GM23338 (cell line): ENCODE measurements around the gene PAX2. TPM values are rescaled to one million over a fixed set of nuclear protein-coding genes. Genes with fewer than 3 reads are reported as not detected.

ENCODE experiments used
- ATAC-seq: fragments of 200-7000 bp; cut with Tn5 transposase; 3 replicates; pipeline ENCODE4 v1.9.1; 2020
- DNase-seq: peaks from one replicate; pipeline ENCODE4 v3.0.0-alpha.2; 2015; ENCODE audit warnings: low spot score
- H2AFZ ChIP-seq: fragments of 200-600 bp; sonication (generic); 2 replicates; pipeline ENCODE4 v1.8.0; 2016; ENCODE audit warnings: antibody characterized with exemption, mild to moderate bottlenecking, moderate library complexity
- H3F3A ChIP-seq: fragments of 200-600 bp; sonication (generic); replicated peaks from 2 replicates; pipeline ENCODE4 v1.8.0; 2017; ENCODE audit warnings: antibody characterized with exemption, mixed run types, low read depth
- H3K27ac ChIP-seq: fragments of 200-600 bp; sonication (generic); 2 replicates; pipeline ENCODE4 v1.6.1; 2016; ENCODE audit warnings: low read depth
- H3K27me3 ChIP-seq: fragments of 200-600 bp; sonication (generic); 2 replicates; pipeline ENCODE4 v1.8.0; 2016; ENCODE audit warnings: mild to moderate bottlenecking, mixed run types, moderate library complexity; ENCODE audit not compliant: insufficient read depth
- H3K36me3 ChIP-seq: fragments of 200-600 bp; sonication (generic); 2 replicates; pipeline ENCODE4 v1.8.0; 2016; ENCODE audit warnings: mild to moderate bottlenecking; ENCODE audit not compliant: insufficient read depth
- H3K4me1 ChIP-seq: fragments of 200-600 bp; sonication (generic); 2 replicates; pipeline ENCODE4 v1.8.0; 2016; ENCODE audit warnings: mild to moderate bottlenecking, moderate library complexity; ENCODE audit not compliant: insufficient read depth
- H3K4me2 ChIP-seq: fragments of 200-600 bp; sonication (generic); 2 replicates; pipeline ENCODE4 v1.7.1; 2017; ENCODE audit warnings: mixed run types
- H3K4me3 ChIP-seq: fragments of 200-600 bp; sonication (generic); 2 replicates; pipeline ENCODE4 v1.6.1; 2016; ENCODE audit warnings: mixed run types
- H3K79me2 ChIP-seq: fragments of 200-600 bp; sonication (generic); replicated peaks from 2 replicates; pipeline ENCODE4 v1.8.0; 2017; ENCODE audit warnings: mild to moderate bottlenecking; ENCODE audit not compliant: insufficient read depth
- H3K9me2 ChIP-seq: fragments of 200-600 bp; sonication (generic); 2 replicates; pipeline ENCODE4 v1.8.0; 2017; ENCODE audit not compliant: insufficient read depth
- H4K20me1 ChIP-seq: fragments of 200-600 bp; sonication (generic); replicated peaks from 2 replicates; pipeline ENCODE4 v1.8.0; 2017; ENCODE audit warnings: mild to moderate bottlenecking; ENCODE audit not compliant: insufficient read depth
- H3K27ac Mint-ChIP-seq: 2 replicates; pipeline ENCODE4 v1.8.0; 2020; ENCODE audit warnings: inconsistent platforms, mild to moderate bottlenecking, moderate library complexity, mixed read lengths
- H3K27me3 Mint-ChIP-seq: 3 replicates; pipeline ENCODE4 v1.8.0; 2022; ENCODE audit warnings: low read depth, mild to moderate bottlenecking, moderate library complexity, mixed read lengths, inconsistent platforms; ENCODE audit not compliant: insufficient read depth, poor library complexity
- H3K36me3 Mint-ChIP-seq: 3 replicates; pipeline ENCODE4 v1.8.0; 2021; ENCODE audit warnings: low read depth, mild to moderate bottlenecking, inconsistent platforms, moderate library complexity, mixed read lengths
- H3K4me1 Mint-ChIP-seq: 3 replicates; pipeline ENCODE4 v1.8.0; 2020; ENCODE audit warnings: mild to moderate bottlenecking, inconsistent platforms, mixed read lengths
- H3K4me3 Mint-ChIP-seq: 3 replicates; pipeline ENCODE4 v1.8.0; 2021; ENCODE audit warnings: moderate library complexity, mild to moderate bottlenecking, inconsistent platforms, mixed read lengths
- H3K9me3 Mint-ChIP-seq: 3 replicates; pipeline ENCODE4 v1.8.0; 2020; ENCODE audit warnings: moderate library complexity, mild to moderate bottlenecking, inconsistent platforms, mixed read lengths
- CREB1 ChIP-seq: fragments of 250-450 bp; sonication (Bioruptor Pico); IDR thresholded peaks from 2 replicates; pipeline ENCODE4 v1.5.0; 2020; ENCODE audit warnings: low read depth, mild to moderate bottlenecking, moderate library complexity
- EZH2 ChIP-seq: fragments of 200-600 bp; sonication (generic); IDR thresholded peaks from one replicate; pipeline ENCODE4 v1.8.0; 2017; ENCODE audit warnings: antibody characterized with exemption, mild to moderate bottlenecking, low read depth; ENCODE audit not compliant: unreplicated experiment
- EZH2phosphoT487 ChIP-seq: fragments of 200-600 bp; sonication (generic); IDR thresholded peaks from one replicate; pipeline ENCODE4 v1.8.1; 2018; ENCODE audit warnings: antibody characterized with exemption; ENCODE audit not compliant: unreplicated experiment
- JUNB ChIP-seq: IDR thresholded peaks from one replicate; pipeline ENCODE4 v1.6.1; 2016; ENCODE audit warnings: antibody characterized with exemption; ENCODE audit not compliant: unreplicated experiment
- NANOG ChIP-seq: IDR thresholded peaks from 2 replicates; pipeline ENCODE4 v1.6.1; 2016; ENCODE audit warnings: antibody characterized with exemption, borderline replicate concordance
- POLR2AphosphoS5 ChIP-seq: IDR thresholded peaks from 2 replicates; pipeline ENCODE4 v1.6.1; 2016; ENCODE audit warnings: antibody characterized with exemption, low read depth
- STAT1 ChIP-seq: IDR thresholded peaks from one replicate; pipeline ENCODE4 v1.6.1; 2016; ENCODE audit warnings: antibody characterized with exemption; ENCODE audit not compliant: unreplicated experiment
- ZNF114 ChIP-seq: fragments of 250-450 bp; sonication (Bioruptor Pico); IDR thresholded peaks from 2 replicates; pipeline ENCODE4 v1.5.0; 2020; ENCODE audit warnings: mild to moderate bottlenecking, moderate library complexity
- polyA plus RNA-seq: library from polyadenylated mRNA; unstranded; fragments of >200 nt; fragmentation: Nextera tagmentation; extraction: Ambion mirVana; gene quantifications from 2 replicates; pipeline ENCODE4 v1.2.1, GENCODE V29; 2016
- total RNA-seq: library from RNA; depleted of rRNA; stranded (reverse); fragments of >200 nt; shearing (Covaris generic); gene quantifications from 2 replicates; pipeline ENCODE4 v1.2.3, GENCODE V29; 2014
- TF ChIP-seq, protein P1 (sequence below), 2 experiments: fragments of 200-600 bp in 1 of 2; sonication (generic) in 1 of 2; conservative IDR thresholded peaks; 2 replicates each; pipeline versions ENCODE4 v1.5.1 to v1.6.1; 2016 to 2017; ENCODE audit warnings: antibody characterized with exemption in 2 of 2, low read depth in 2 of 2, mild to moderate bottlenecking in 2 of 2, moderate library complexity in 1 of 2
- TF ChIP-seq, protein P2 (sequence below): IDR thresholded peaks from 2 replicates; pipeline ENCODE4 v1.6.1; 2016; ENCODE audit warnings: antibody characterized with exemption
- TF ChIP-seq, protein P3 (sequence below): fragments of 250-450 bp; sonication (Bioruptor Pico); IDR thresholded peaks from 2 replicates; pipeline ENCODE4 v1.5.0; 2020; ENCODE audit warnings: mild to moderate bottlenecking, moderate library complexity

The PAX2 gene
- total and polyA plus RNA-seq, 2 experiments from 2014 or later, result not detected

DNA sequence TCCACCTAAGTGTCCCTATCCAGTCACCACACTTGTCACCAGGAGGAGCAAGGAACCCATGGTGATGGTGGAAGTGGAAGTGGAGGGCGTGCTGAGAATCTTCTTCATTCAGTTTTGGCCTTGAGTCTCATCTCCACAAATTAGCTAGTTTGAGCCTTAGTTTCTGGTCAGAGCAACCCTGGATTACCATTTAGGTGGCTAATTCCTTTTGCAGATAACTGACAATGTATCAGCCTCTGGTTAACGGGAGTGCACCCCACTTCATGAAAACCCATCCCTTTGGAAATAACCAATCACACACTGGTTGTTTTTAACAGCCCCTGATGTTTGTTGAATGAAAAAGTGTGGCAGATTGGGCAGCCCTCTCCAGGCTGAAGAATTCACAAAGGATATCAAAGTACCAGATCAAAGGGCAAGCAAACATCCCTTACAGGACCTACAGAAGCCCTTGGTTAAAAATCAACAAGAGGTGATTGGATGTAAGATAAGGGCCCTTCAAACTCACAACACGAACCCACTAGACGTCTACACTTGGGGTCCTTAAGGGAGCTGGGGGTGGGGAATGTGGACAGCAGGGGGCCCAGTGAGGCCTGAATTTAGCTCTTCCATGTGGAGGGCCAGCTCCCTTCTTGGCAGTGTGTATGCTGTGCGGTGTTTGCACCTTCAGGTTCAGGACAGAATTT is 130.2 kb downstream of the PAX2 start:
- H3F3A ChIP-seq, result no peaks in the 10 kb centered on the region
- H3K4me2 ChIP-seq, result no peak overlapping the region
- H3K36me3 ChIP-seq, result no peaks in the 10 kb centered on the region
- TF ChIP-seq ZNF114 (CRISPR knock-in tag) (no peak), EZH2phosphoT487 (no peak)
- Mint-ChIP-seq H3K4me3 (no peak overlapping the region), H3K36me3 (no peaks in the 10 kb centered on the region), H3K4me1 (peaks cover 45% of the 10 kb centered on the region), H3K9me3 (no peaks in the 10 kb centered on the region), H3K27ac (no peak overlapping the region), H3K27me3 (peaks cover 27% of the 10 kb centered on the region)
- no peak overlapping the region for H3K4me3 ChIP-seq
- ATAC-seq, result no peak
- H3K27me3 ChIP-seq, result peaks cover 28% of the 10 kb centered on the region
- H2AFZ ChIP-seq, result no peak overlapping the region
- DNase-seq, result no peak
- no peaks in the 10 kb centered on the region for H3K9me2 ChIP-seq
- no peaks in the 10 kb centered on the region for H3K79me2 ChIP-seq
- 0 out of 2 replicates have a peak, but pooled peaks cover 2% of the 10 kb centered on the region for H4K20me1 ChIP-seq
- H3K4me1 ChIP-seq, result peaks cover 19% of the 10 kb centered on the region
- H3K27ac ChIP-seq, result no peak overlapping the region

DNA sequence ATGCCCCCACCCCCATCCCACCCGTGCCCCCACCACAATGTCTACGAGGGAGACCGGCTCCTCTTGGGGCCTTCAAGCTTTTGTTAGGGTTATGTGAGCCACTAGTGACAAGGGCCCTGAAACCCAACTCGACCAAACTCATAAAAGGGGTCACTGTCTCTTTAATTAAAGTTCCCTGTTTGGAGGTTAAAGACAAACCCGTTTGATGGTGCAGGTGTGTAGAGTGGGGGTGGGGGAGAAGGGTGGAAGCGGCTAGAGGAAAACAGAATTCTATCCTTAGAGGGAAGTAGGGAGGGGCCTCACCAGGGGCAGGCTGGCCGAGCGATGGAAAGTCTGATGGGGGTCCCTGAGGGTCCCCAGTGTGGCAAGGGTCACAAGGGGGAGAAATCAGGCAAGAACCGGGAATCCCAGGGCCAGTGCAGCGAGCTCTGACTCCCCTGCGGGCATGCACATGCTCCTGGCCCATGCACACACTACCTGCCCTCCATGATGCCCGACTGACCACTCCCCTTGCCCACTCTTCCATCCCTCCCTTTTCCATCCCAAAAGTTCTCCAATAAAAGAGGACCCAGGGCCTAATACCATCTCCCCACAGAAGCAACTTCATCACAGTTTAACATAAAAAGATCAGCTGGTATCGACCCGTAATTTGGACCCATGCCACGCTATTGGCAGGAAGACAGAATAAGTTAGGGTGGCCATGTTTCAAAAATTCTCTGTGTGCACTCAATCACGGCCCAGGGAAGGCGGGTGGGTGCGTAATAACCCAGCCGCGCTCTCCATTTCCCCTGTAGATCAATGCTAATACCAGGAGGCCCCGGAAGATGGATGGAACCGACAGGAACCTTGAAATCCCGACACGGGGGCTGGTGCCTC is 131.4 kb downstream of the PAX2 start:
- no peak overlapping the region for H3K27ac ChIP-seq
- H3K36me3 ChIP-seq, result no peaks in the 10 kb centered on the region
- peaks cover 19% of the 10 kb centered on the region for H3K4me1 ChIP-seq
- no peaks in the 10 kb centered on the region for H3K9me3 Mint-ChIP-seq
- H3K4me1 Mint-ChIP-seq, result peaks cover 46% of the 10 kb centered on the region
- no peak overlapping the region; the same call in 2 of the 3 replicates for H3K4me3 Mint-ChIP-seq
- 0 out of 2 replicates have a peak overlapping the region, but pooled peaks have one; percentile 26 for H3K4me2 ChIP-seq
- H3K27me3 Mint-ChIP-seq, result peaks cover 25% of the 10 kb centered on the region
- no peak overlapping the region for H3K4me3 ChIP-seq
- H4K20me1 ChIP-seq, result 0 out of 2 replicates have a peak, but pooled peaks cover 2% of the 10 kb centered on the region
- H3K9me2 ChIP-seq, result no peaks in the 10 kb centered on the region
- DNase-seq (peak; percentile 44), ATAC-seq (no peak)
- H3K27me3 ChIP-seq, result peaks cover 28% of the 10 kb centered on the region
- H3K79me2 ChIP-seq, result no peaks in the 10 kb centered on the region
- H2AFZ ChIP-seq, result no peak overlapping the region
- no peaks in the 10 kb centered on the region for H3F3A ChIP-seq
- H3K36me3 Mint-ChIP-seq, result no peaks in the 10 kb centered on the region
- H3K27ac Mint-ChIP-seq, result no peak overlapping the region
- TF ChIP-seq, protein P1, sequence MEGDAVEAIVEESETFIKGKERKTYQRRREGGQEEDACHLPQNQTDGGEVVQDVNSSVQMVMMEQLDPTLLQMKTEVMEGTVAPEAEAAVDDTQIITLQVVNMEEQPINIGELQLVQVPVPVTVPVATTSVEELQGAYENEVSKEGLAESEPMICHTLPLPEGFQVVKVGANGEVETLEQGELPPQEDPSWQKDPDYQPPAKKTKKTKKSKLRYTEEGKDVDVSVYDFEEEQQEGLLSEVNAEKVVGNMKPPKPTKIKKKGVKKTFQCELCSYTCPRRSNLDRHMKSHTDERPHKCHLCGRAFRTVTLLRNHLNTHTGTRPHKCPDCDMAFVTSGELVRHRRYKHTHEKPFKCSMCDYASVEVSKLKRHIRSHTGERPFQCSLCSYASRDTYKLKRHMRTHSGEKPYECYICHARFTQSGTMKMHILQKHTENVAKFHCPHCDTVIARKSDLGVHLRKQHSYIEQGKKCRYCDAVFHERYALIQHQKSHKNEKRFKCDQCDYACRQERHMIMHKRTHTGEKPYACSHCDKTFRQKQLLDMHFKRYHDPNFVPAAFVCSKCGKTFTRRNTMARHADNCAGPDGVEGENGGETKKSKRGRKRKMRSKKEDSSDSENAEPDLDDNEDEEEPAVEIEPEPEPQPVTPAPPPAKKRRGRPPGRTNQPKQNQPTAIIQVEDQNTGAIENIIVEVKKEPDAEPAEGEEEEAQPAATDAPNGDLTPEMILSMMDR (conservative IDR thresholded peaks at IDR 0.05; ENCODE audit: low read depth in 2 of 2), result no peak
- no peak for TF ChIP-seq STAT1
- TF ChIP-seq CREB1 (CRISPR knock-in tag), result no peak
- TF ChIP-seq, protein P2, sequence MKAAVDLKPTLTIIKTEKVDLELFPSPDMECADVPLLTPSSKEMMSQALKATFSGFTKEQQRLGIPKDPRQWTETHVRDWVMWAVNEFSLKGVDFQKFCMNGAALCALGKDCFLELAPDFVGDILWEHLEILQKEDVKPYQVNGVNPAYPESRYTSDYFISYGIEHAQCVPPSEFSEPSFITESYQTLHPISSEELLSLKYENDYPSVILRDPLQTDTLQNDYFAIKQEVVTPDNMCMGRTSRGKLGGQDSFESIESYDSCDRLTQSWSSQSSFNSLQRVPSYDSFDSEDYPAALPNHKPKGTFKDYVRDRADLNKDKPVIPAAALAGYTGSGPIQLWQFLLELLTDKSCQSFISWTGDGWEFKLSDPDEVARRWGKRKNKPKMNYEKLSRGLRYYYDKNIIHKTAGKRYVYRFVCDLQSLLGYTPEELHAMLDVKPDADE, result no peak
- no peak for TF ChIP-seq POLR2AphosphoS5
- TF ChIP-seq EZH2, result no peak
- TF ChIP-seq, protein P3, sequence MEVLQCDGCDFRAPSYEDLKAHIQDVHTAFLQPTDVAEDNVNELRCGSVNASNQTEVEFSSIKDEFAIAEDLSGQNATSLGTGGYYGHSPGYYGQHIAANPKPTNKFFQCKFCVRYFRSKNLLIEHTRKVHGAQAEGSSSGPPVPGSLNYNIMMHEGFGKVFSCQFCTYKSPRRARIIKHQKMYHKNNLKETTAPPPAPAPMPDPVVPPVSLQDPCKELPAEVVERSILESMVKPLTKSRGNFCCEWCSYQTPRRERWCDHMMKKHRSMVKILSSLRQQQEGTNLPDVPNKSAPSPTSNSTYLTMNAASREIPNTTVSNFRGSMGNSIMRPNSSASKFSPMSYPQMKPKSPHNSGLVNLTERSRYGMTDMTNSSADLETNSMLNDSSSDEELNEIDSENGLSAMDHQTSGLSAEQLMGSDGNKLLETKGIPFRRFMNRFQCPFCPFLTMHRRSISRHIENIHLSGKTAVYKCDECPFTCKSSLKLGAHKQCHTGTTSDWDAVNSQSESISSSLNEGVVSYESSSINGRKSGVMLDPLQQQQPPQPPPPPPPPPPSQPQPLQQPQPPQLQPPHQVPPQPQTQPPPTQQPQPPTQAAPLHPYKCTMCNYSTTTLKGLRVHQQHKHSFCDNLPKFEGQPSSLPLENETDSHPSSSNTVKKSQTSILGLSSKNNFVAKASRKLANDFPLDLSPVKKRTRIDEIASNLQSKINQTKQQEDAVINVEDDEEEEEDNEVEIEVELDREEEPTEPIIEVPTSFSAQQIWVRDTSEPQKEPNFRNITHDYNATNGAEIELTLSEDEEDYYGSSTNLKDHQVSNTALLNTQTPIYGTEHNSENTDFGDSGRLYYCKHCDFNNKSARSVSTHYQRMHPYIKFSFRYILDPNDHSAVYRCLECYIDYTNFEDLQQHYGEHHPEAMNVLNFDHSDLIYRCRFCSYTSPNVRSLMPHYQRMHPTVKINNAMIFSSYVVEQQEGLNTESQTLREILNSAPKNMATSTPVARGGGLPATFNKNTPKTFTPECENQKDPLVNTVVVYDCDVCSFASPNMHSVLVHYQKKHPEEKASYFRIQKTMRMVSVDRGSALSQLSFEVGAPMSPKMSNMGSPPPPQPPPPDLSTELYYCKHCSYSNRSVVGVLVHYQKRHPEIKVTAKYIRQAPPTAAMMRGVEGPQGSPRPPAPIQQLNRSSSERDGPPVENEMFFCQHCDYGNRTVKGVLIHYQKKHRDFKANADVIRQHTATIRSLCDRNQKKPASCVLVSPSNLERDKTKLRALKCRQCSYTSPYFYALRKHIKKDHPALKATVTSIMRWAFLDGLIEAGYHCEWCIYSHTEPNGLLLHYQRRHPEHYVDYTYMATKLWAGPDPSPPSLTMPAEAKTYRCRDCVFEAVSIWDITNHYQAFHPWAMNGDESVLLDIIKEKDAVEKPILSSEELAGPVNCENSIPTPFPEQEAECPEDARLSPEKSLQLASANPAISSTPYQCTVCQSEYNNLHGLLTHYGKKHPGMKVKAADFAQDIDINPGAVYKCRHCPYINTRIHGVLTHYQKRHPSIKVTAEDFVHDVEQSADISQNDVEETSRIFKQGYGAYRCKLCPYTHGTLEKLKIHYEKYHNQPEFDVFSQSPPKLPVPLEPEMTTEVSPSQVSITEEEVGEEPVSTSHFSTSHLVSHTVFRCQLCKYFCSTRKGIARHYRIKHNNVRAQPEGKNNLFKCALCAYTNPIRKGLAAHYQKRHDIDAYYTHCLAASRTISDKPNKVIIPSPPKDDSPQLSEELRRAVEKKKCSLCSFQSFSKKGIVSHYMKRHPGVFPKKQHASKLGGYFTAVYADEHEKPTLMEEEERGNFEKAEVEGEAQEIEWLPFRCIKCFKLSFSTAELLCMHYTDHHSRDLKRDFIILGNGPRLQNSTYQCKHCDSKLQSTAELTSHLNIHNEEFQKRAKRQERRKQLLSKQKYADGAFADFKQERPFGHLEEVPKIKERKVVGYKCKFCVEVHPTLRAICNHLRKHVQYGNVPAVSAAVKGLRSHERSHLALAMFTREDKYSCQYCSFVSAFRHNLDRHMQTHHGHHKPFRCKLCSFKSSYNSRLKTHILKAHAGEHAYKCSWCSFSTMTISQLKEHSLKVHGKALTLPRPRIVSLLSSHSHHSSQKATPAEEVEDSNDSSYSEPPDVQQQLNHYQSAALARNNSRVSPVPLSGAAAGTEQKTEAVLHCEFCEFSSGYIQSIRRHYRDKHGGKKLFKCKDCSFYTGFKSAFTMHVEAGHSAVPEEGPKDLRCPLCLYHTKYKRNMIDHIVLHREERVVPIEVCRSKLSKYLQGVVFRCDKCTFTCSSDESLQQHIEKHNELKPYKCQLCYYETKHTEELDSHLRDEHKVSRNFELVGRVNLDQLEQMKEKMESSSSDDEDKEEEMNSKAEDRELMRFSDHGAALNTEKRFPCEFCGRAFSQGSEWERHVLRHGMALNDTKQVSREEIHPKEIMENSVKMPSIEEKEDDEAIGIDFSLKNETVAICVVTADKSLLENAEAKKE, result no peak
- TF ChIP-seq EZH2phosphoT487, result no peak
- no peak for TF ChIP-seq NANOG
- TF ChIP-seq JUNB, result no peak
